Ascending aorta (tissue), 2 donors: ENCODE results near the gene NEU2. TPM values are rescaled to one million over a fixed set of nuclear protein-coding genes. Genes with fewer than 3 reads are reported as not detected.

Experiments used
- DNase-seq, 2 donors: peaks; one replicate each; pipeline ENCODE4 v3.0.0-alpha.2; 2019; ENCODE audit warnings: low spot score in 2 of 2
- H3K27ac ChIP-seq, 2 donors: fragments of 200-600 bp; sonication (generic); one replicate each; pipeline ENCODE4 v1.5.1; 2016 to 2017; ENCODE audit warnings: mild to moderate bottlenecking in 1 of 2
- H3K27me3 ChIP-seq: fragments of 200-600 bp; sonication (generic); one replicate; pipeline ENCODE4 v1.5.1; 2017
- H3K36me3 ChIP-seq, 2 donors: fragments of 200-600 bp; sonication (generic); one replicate each; pipeline ENCODE4 v1.5.1; 2016
- H3K4me1 ChIP-seq, 2 donors: fragments of 200-600 bp; sonication (generic); one replicate each; pipeline ENCODE4 v1.5.1; 2016 to 2017; ENCODE audit warnings: mild to moderate bottlenecking in 1 of 2
- H3K4me3 ChIP-seq, 2 donors: fragments of 200-600 bp; sonication (generic); one replicate each; pipeline ENCODE4 v1.5.1; 2016 to 2017; ENCODE audit warnings: mild to moderate bottlenecking in 1 of 2
- H3K9me3 ChIP-seq, 2 donors: fragments of 200-600 bp; sonication (generic); one replicate each; pipeline ENCODE4 v1.5.1; 2016
- CTCF ChIP-seq, 3 experiments: fragments of 200-600 bp in 2 of 3; fragments of 450-650 bp in 1 of 3; sonication (generic) in 2 of 3; IDR thresholded peaks; one replicate each; pipeline ENCODE4 v1.5.1; 2016 to 2019; ENCODE audit warnings: antibody characterized with exemption in 3 of 3, mild to moderate bottlenecking in 1 of 3, moderate library complexity in 1 of 3
- intact Hi-C: fragments of 100-400 bp; cut with DNase I; formaldehyde crosslinking; loops from one replicate; pipeline ENCODE4 v1.15.1; 2023
- total RNA-seq: library from RNA; depleted of rRNA; stranded (reverse); fragments of >200 nt; gene quantifications from one replicate; pipeline ENCODE4 v1.1.0, GENCODE V29; 2016

NEU2 gene
- total RNA-seq, 1 donor from 2014 or later: not detected

DNA sequence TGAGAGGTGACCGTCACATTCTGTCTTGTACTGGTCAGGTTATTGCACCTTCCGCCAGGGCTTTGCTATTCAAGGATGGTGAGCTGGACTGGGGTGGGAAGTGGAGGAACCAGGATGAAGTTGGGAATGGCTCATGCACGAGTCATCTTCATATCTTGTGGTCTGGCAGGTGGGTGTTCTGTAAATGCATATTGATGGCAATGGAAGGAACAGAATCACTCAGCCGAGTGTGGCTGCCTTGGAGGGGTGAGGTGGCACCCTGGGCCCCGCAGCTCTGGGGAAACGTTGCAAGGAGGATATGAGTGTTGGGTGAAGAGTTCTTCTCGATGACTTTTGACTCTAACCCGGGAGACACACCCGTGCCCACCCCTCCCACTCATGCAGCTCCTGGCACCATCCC, 1.2 kb downstream of the NEU2 start:
- H3K9me3 ChIP-seq: no peaks in the 10 kb centered on the region
- no peaks in the 10 kb centered on the region for H3K27me3 ChIP-seq
- intact Hi-C loops: no loop called here
- H3K4me1 ChIP-seq: peaks cover 0 to 4% of the 10 kb centered on the region in 2 donors
- no peak for DNase-seq
- no peak overlapping the region for H3K27ac ChIP-seq
- no peaks in the 10 kb centered on the region for H3K36me3 ChIP-seq
- H3K4me3 ChIP-seq: no peak overlapping the region
- TF ChIP-seq CTCF (IDR thresholded peaks at IDR 0.05): no peak

DNA sequence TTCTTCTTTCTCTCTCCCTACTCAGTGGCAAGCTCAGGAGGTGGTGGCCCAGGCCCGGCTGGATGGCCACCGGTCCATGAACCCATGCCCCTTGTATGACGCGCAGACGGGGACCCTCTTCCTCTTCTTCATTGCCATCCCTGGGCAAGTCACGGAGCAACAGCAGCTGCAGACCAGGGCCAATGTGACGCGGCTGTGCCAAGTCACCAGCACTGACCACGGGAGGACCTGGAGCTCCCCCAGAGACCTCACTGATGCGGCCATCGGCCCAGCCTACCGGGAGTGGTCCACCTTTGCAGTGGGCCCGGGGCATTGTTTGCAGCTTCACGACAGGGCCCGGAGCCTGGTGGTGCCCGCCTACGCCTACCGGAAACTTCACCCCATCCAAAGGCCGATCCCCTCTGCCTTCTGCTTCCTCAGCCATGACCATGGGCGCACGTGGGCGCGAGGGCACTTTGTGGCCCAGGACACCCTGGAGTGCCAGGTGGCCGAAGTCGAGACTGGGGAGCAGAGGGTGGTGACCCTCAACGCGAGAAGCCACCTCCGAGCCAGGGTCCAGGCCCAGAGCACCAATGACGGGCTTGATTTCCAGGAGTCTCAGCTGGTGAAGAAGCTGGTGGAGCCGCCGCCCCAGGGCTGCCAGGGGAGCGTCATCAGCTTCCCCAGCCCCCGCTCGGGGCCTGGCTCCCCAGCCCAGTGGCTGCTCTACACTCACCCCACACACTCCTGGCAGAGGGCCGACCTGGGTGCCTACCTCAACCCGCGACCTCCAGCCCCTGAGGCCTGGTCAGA, 1.8 kb downstream of the NEU2 start:
- no peak for TF ChIP-seq CTCF (IDR thresholded peaks at IDR 0.05)
- no peak for DNase-seq
- no peaks in the 10 kb centered on the region for H3K27me3 ChIP-seq
- intact Hi-C loops: no loop called here
- peaks cover 0 to 4% of the 10 kb centered on the region in 2 donors for H3K4me1 ChIP-seq
- no peaks in the 10 kb centered on the region for H3K36me3 ChIP-seq
- H3K4me3 ChIP-seq: no peak overlapping the region
- no peaks in the 10 kb centered on the region for H3K9me3 ChIP-seq
- no peak overlapping the region for H3K27ac ChIP-seq

- TF ChIP-seq CTCF (IDR thresholded peaks at IDR 0.05): no peak
- Histone ChIP-seq H3K36me3 (no peaks in the 10 kb centered on the region), H3K27ac (no peak overlapping the region), H3K4me1 (peaks cover 0 to 4% of the 10 kb centered on the region in 2 donors), H3K4me3 (no peak overlapping the region), H3K9me3 (no peaks in the 10 kb centered on the region), H3K27me3 (no peaks in the 10 kb centered on the region)
- no peak for DNase-seq
- intact Hi-C loops: no loop called here
Measured at GRCh38 chr2:233035426-233036161, 3.1 kb downstream of the NEU2 start.

- no peak for DNase-seq
- Histone ChIP-seq H3K4me3 (no peak overlapping the region), H3K36me3 (no peaks in the 10 kb centered on the region), H3K27me3 (no peaks in the 10 kb centered on the region), H3K4me1 (peaks cover 0 to 4% of the 10 kb centered on the region in 2 donors), H3K9me3 (no peaks in the 10 kb centered on the region), H3K27ac (no peak overlapping the region)
- intact Hi-C loops: no loop called here
- no peak for TF ChIP-seq CTCF (IDR thresholded peaks at IDR 0.05)
Measured at GRCh38 chr2:233036162-233036838, 3.8 kb downstream of the NEU2 start.

DNA sequence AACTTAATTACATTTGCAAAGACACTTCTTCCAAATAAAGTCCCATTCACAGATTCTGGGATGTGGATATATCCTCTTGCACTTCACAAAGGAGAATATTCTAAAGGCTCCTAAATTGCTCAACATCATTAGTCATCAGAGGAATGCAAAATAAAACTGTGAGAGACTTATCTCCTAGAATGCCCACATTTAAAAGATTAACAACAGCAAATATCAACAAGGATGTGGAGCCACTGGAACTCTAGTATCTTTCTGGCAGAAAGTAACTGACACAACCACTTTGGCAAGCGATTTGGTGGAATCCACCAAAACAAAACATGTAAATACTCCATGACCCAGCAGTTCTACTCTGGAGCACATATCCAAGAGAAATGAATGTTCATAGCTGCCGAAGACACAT, 4.6 kb downstream of the NEU2 start:
- H3K9me3 ChIP-seq: no peaks in the 10 kb centered on the region
- H3K4me1 ChIP-seq: peaks cover 0 to 1% of the 10 kb centered on the region in 2 donors
- H3K4me3 ChIP-seq: no peak overlapping the region
- no peak for TF ChIP-seq CTCF (IDR thresholded peaks at IDR 0.05)
- DNase-seq: no peak
- intact Hi-C loops: no loop called here
- H3K36me3 ChIP-seq: no peaks in the 10 kb centered on the region
- no peak overlapping the region for H3K27ac ChIP-seq
- no peaks in the 10 kb centered on the region for H3K27me3 ChIP-seq
